GM12878 (cell line): ENCODE measurements around the gene EYA4. TPM values are rescaled to one million over a fixed set of nuclear protein-coding genes. Genes with fewer than 3 reads are reported as not detected.

Source experiments
- ATAC-seq: fragments of 200-7000 bp; cut with Tn5 transposase; 3 replicates; pipeline ENCODE4 v1.9.1; 2020; ENCODE audit warnings: mild to moderate bottlenecking, moderate library complexity
- BruUV-seq: library from RNA; stranded (reverse); fragments of 400-500 nt; replicated peaks from 2 replicates; lab custom pipeline; 2021; lab: Mats Ljungman, UMichigan
- CTCF ChIA-PET: fragments of 300-600 bp; sonication (Branson Sonifier 250); formaldehyde crosslinking; extraction: SDS; loops from one replicate; lab custom pipeline; 2021; ENCODE audit warnings: inconsistent platforms; lab: Yijun Ruan, JAX
- POLR2A ChIA-PET: fragments of 350-600 bp; formaldehyde crosslinking; extraction: SDS; loops from one replicate; lab custom pipeline; 2021; ENCODE audit warnings: inconsistent platforms; lab: Charles Lee
- RAD21 ChIA-PET: fragments of 300-600 bp; sonication (Branson Sonifier 250); formaldehyde crosslinking; loops from one replicate; lab custom pipeline; 2023; ENCODE audit warnings: antibody characterized with exemption; ENCODE audit not compliant: unreplicated experiment; lab: Charles Lee
- SMC1A ChIA-PET: fragments of 300-600 bp; sonication (Branson Sonifier 250); formaldehyde crosslinking; loops from one replicate; lab custom pipeline; 2023; ENCODE audit not compliant: unreplicated experiment, uncharacterized antibody; lab: Charles Lee
- DNase-seq: peaks from one replicate; pipeline ENCODE4 v3.0.0-alpha.2; 2011; ENCODE audit warnings: low read depth, low spot score
- FAIRE-seq: peaks from 3 replicates; lab custom pipeline; 2011; peaks lifted over from hg19 to GRCh38; lab: Jason Lieb, UNC
- H2AFZ ChIP-seq: 2 replicates; pipeline ENCODE4 v1.6.0; 2011; ENCODE audit warnings: low read depth, low read length, control low read depth; ENCODE audit not compliant: control insufficient read depth
- H3K27ac ChIP-seq: 2 replicates; pipeline ENCODE4 v1.5.1; 2011; ENCODE audit warnings: control low read depth; ENCODE audit not compliant: control insufficient read depth, insufficient read depth
- H3K27me3 ChIP-seq, 2 experiments: replicated peaks in 1 of 2; 2 replicates each; pipeline versions ENCODE4 v1.6.0 to v1.6.1; 2011; ENCODE audit warnings: low read length in 1 of 2; ENCODE audit not compliant: control insufficient read depth in 2 of 2, insufficient read depth in 2 of 2
- H3K36me3 ChIP-seq, 2 experiments: 2 replicates each; pipeline ENCODE4 v1.5.1; 2011; ENCODE audit warnings: low read length in 1 of 2; ENCODE audit not compliant: control insufficient read depth in 2 of 2, insufficient read depth in 2 of 2
- H3K4me1 ChIP-seq: 2 replicates; pipeline ENCODE4 v1.6.1; 2011; ENCODE audit warnings: mild to moderate bottlenecking, low read length, moderate library complexity, mixed read lengths; ENCODE audit not compliant: control insufficient read depth, insufficient read depth
- H3K4me2 ChIP-seq: 2 replicates; pipeline ENCODE4 v1.6.0; 2011; ENCODE audit warnings: control low read depth; ENCODE audit not compliant: control insufficient read depth, insufficient read depth
- H3K4me3 ChIP-seq: fragments of 200-600 bp; sonication (generic); 2 replicates; pipeline ENCODE4 v1.5.1; 2016
- H3K79me2 ChIP-seq: 2 replicates; pipeline ENCODE4 v1.6.0; 2011; ENCODE audit warnings: low read length; ENCODE audit not compliant: control insufficient read depth, insufficient read depth
- H3K9ac ChIP-seq: 2 replicates; pipeline ENCODE4 v1.8.0; 2011; ENCODE audit warnings: low read length, control low read depth, mixed read lengths; ENCODE audit not compliant: control insufficient read depth, insufficient read depth
- H3K9me3 ChIP-seq: replicated peaks from 3 replicates; pipeline ENCODE4 v1.5.1; 2011; ENCODE audit warnings: mild to moderate bottlenecking, low read length; ENCODE audit not compliant: control insufficient read depth, insufficient read depth
- H4K20me1 ChIP-seq: 2 replicates; pipeline ENCODE4 v1.6.0; 2011; ENCODE audit not compliant: control insufficient read depth, insufficient read depth
- ASH2L ChIP-seq: fragments of 300-600, 200-600 bp; sonication (generic); IDR thresholded peaks from 2 replicates; pipeline ENCODE4 v1.6.1; 2017; ENCODE audit warnings: low read depth, mild to moderate bottlenecking, borderline replicate concordance
- BRCA1 ChIP-seq: IDR thresholded peaks from 2 replicates; pipeline ENCODE4 v1.6.1; 2011; ENCODE audit warnings: low read depth, low read length, improper control_type of control experiment
- PAX5 ChIP-seq: IDR thresholded peaks from 2 replicates; pipeline ENCODE4 v1.6.1; 2011; ENCODE audit warnings: low read depth, low read length, borderline replicate concordance
- RAD51 ChIP-seq: fragments of 450-650 bp; IDR thresholded peaks from 2 replicates; pipeline ENCODE4 v1.6.1; 2016; ENCODE audit warnings: moderate library complexity, mild to moderate bottlenecking, inconsistent platforms
- RB1 ChIP-seq: fragments of 450-650 bp; formaldehyde crosslinking; IDR thresholded peaks from 2 replicates; pipeline ENCODE4 v1.6.1; 2017; ENCODE audit warnings: mild to moderate bottlenecking, borderline replicate concordance
- RFX5 ChIP-seq: IDR thresholded peaks from 2 replicates; pipeline ENCODE4 v1.6.1; 2011; ENCODE audit warnings: low read depth, low read length, improper control_type of control experiment
- TARDBP ChIP-seq: IDR thresholded peaks from 2 replicates; pipeline ENCODE4 v1.6.1; 2016; ENCODE audit warnings: borderline replicate concordance
- TCF7 ChIP-seq: IDR thresholded peaks from 2 replicates; pipeline ENCODE4 v1.6.1; 2014; ENCODE audit warnings: antibody characterized with exemption, borderline replicate concordance
- ZNF274 ChIP-seq: IDR thresholded peaks from one replicate; pipeline ENCODE4 v1.8.0; 2011; ENCODE audit not compliant: insufficient read length, insufficient read depth
- ZNF622 ChIP-seq: fragments of 450-650 bp; IDR thresholded peaks from 2 replicates; pipeline ENCODE4 v1.6.1; 2017; ENCODE audit warnings: mild to moderate bottlenecking, inconsistent platforms
- WGBS: methylation state at CpG from one replicate; pipeline ENCODE4 v1.1.6; 2016; ENCODE audit warnings: low lambda C conversion rate; ENCODE audit not compliant: insufficient replicate concordance, insufficient coverage; ENCODE audit errors: missing lambda C conversion rate; 5-methylcytosine and 5-hydroxymethylcytosine counted together
- in situ Hi-C: fragments of 300-500 bp; cut with MboI; formaldehyde crosslinking; loops from 9 replicates; pipeline ENCODE4 v1.14.3; 2018; ENCODE audit warnings: mixed read lengths
- intact Hi-C: fragments of 100-400 bp; cut with micrococcal nuclease; formaldehyde crosslinking; loops from one replicate; pipeline ENCODE4 v1.14.2; 2022; ENCODE audit not compliant: unreplicated experiment
- polyA plus RNA-seq, 11 experiments: library from polyadenylated mRNA; depleted of rRNA in 4 of 11; unstranded in 6 of 11; stranded (reverse) in 5 of 11; fragments of >200 nt; fragmentation: Nextera tagmentation in 4 of 11; fragmentation: Illumina TruSeq in 1 of 11; extraction: Ambion mirVana in 4 of 11; extraction: Trizol in 1 of 11; gene quantifications; 1 replicate in 1 of 11; 2 replicates in 10 of 11; pipeline versions ENCODE4 v1.2.1 to v1.2.3, GENCODE V29; 2011 to 2016; ENCODE audit warnings: inconsistent platforms in 2 of 11, missing spikeins in 2 of 11, low read depth in 1 of 11
- total RNA-seq, 4 experiments: library from RNA; depleted of rRNA in 3 of 4; stranded (reverse); fragments of >200 nt in 3 of 4; fragmentation: Illumina TruSeq in 1 of 4; extraction: Trizol in 1 of 4; gene quantifications; 2 replicates each; pipeline versions ENCODE4 v1.2.1 to v1.2.3, GENCODE V29; 2013 to 2021
- TF ChIP-seq, protein P1 (sequence below): fragments of 450-650 bp; formaldehyde crosslinking; IDR thresholded peaks from 2 replicates; pipeline ENCODE4 v1.5.0; 2022; ENCODE audit warnings: mild to moderate bottlenecking, missing genetic modification characterization
- TF ChIP-seq, protein P2 (sequence below): IDR thresholded peaks from 2 replicates; pipeline ENCODE4 v1.6.1; 2011; ENCODE audit warnings: borderline replicate concordance, low read depth, mild to moderate bottlenecking, moderate library complexity, mixed read lengths, low read length; ENCODE audit not compliant: insufficient read depth; ENCODE audit errors: extremely low read length
- TF ChIP-seq, protein P3 (sequence below): IDR thresholded peaks from 2 replicates; pipeline ENCODE4 v1.6.1; 2012; ENCODE audit warnings: low read depth, low read length, improper control_type of control experiment

Gene EYA4
- total and polyA plus RNA-seq, 10 of the 15 experiments (the other 5 are each of a cell fraction or from before 2014, with no cell fraction given) = 0.02 TPM; not detected in 9

DNA sequence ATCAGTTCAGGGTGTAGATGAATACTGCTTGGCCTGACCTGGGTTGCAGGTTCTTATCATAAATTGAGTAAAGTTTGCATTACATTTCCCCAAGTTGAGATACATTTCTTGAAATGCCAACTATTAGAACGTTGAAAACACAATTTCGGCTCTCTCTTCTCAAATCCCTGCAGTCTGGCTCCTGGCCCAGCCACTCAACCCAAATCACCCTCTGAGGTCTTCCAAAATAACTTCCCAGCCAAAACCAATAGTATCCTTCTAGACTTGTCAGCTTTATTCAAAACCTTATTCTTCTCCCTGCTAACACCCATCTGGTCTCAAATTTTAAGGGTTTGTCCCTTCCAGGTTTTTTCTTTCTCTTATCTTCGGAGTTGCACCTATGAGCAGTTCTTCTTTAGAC is 263.6 kb downstream of the EYA4 start:
- H3K4me3 ChIP-seq = no peak overlapping the region
- TF ChIP-seq, protein P1, sequence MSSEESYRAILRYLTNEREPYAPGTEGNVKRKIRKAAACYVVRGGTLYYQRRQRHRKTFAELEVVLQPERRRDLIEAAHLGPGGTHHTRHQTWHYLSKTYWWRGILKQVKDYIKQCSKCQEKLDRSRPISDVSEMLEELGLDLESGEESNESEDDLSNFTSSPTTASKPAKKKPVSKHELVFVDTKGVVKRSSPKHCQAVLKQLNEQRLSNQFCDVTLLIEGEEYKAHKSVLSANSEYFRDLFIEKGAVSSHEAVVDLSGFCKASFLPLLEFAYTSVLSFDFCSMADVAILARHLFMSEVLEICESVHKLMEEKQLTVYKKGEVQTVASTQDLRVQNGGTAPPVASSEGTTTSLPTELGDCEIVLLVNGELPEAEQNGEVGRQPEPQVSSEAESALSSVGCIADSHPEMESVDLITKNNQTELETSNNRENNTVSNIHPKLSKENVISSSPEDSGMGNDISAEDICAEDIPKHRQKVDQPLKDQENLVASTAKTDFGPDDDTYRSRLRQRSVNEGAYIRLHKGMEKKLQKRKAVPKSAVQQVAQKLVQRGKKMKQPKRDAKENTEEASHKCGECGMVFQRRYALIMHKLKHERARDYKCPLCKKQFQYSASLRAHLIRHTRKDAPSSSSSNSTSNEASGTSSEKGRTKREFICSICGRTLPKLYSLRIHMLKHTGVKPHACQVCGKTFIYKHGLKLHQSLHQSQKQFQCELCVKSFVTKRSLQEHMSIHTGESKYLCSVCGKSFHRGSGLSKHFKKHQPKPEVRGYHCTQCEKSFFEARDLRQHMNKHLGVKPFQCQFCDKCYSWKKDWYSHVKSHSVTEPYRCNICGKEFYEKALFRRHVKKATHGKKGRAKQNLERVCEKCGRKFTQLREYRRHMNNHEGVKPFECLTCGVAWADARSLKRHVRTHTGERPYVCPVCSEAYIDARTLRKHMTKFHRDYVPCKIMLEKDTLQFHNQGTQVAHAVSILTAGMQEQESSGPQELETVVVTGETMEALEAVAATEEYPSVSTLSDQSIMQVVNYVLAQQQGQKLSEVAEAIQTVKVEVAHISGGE (CRISPR knock-in tag) = no peak
- 17% methylated on average over 3 of the region's 3 CpGs for WGBS
- no peak overlapping the region for H2AFZ ChIP-seq
- no peak for FAIRE-seq
- H3K9ac ChIP-seq = no peak overlapping the region
- no peaks in the 10 kb centered on the region for H4K20me1 ChIP-seq
- H3K79me2 ChIP-seq = no peaks in the 10 kb centered on the region
- SMC1A ChIA-PET = no interaction called here
- POLR2A ChIA-PET = no interaction called here
- H3K4me2 ChIP-seq = no peak overlapping the region
- intact Hi-C loops (no loop called here), in situ Hi-C loops (no loop called here)
- ATAC-seq = no peak
- H3K4me1 ChIP-seq = no peaks in the 10 kb centered on the region
- no peaks in the 10 kb centered on the region for H3K36me3 ChIP-seq
- CTCF ChIA-PET = no interaction called here
- DNase-seq = no peak
- RAD21 ChIA-PET = no interaction called here
- no peaks in the 10 kb centered on the region for H3K9me3 ChIP-seq
- H3K27me3 ChIP-seq = no peaks in the 10 kb centered on the region
- no peak overlapping the region for H3K27ac ChIP-seq
- BruUV-seq = no TSS peak

DNA sequence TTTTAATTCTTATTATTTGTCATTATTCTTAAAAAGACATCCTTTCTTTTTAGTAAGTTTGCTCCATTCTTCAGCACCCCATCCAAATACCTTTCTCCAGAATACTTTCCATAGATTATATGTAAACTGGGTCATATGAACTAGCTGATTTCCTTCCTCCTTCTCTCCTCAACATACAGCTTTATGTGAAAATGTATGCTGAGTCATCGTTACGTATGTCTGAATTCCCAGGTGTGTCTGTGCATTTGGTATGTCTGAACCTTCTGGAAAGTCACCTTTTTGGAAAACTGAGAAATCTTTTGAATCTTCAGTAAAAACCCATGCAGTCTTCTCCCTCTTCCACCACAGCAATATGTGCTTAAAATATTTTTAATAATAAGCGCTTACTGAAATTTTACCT is 264.5 kb downstream of the EYA4 start:
- no TSS peak for BruUV-seq
- ATAC-seq (no peak), DNase-seq (no peak), FAIRE-seq (no peak)
- Histone ChIP-seq H3K4me1 (no peaks in the 10 kb centered on the region), H3K36me3 (no peaks in the 10 kb centered on the region), H2AFZ (no peak overlapping the region), H3K27me3 (no peaks in the 10 kb centered on the region), H3K4me3 (no peak overlapping the region), H3K9me3 (no peaks in the 10 kb centered on the region), H4K20me1 (no peaks in the 10 kb centered on the region), H3K9ac (no peak overlapping the region), H3K27ac (no peak overlapping the region), H3K79me2 (no peaks in the 10 kb centered on the region), H3K4me2 (no peak overlapping the region)
- in situ Hi-C loops = no loop called here
- RAD21 ChIA-PET = no interaction called here
- POLR2A ChIA-PET = no interaction called here
- SMC1A ChIA-PET = no interaction called here
- 33% methylated on average over 3 of the region's 3 CpGs for WGBS
- CTCF ChIA-PET = interaction anchor here (0.9 kb wide), 1 partner anchor 543 kb away, joined by 3 read pairs; no protein-coding TSS in a partner anchor
- intact Hi-C loops = no loop called here
- TF ChIP-seq BRCA1 = no peak
- TF ChIP-seq, protein P2, sequence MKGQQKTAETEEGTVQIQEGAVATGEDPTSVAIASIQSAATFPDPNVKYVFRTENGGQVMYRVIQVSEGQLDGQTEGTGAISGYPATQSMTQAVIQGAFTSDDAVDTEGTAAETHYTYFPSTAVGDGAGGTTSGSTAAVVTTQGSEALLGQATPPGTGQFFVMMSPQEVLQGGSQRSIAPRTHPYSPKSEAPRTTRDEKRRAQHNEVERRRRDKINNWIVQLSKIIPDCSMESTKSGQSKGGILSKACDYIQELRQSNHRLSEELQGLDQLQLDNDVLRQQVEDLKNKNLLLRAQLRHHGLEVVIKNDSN = no peak
- no peak for TF ChIP-seq ZNF622
- TF ChIP-seq TCF7 = no peak
- no peak for TF ChIP-seq TARDBP
- no peak for TF ChIP-seq PAX5
- TF ChIP-seq, protein P3, sequence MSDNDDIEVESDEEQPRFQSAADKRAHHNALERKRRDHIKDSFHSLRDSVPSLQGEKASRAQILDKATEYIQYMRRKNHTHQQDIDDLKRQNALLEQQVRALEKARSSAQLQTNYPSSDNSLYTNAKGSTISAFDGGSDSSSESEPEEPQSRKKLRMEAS = no peak
- TF ChIP-seq RB1 = no peak
- no peak for TF ChIP-seq RFX5
- no peak for TF ChIP-seq RAD51
- TF ChIP-seq ASH2L = no peak
- TF ChIP-seq ZNF274 = no peak
